GM19043 (cell line): Measurements from ENCODE around the gene DDAH2.

Experiments used
- ATAC-seq: cut with Tn5 transposase; IDR thresholded peaks from one replicate; pipeline ENCODE4 v1.9.1; 2021; ENCODE audit warnings: low read depth; ENCODE audit not compliant: unreplicated experiment

DDAH2 gene

GRCh38 chr6:31691564-31692108 is 37.5 kb downstream of the DDAH2 start:
- ATAC-seq = no peak

- ATAC-seq = no peak
Observed at GRCh38 chr6:31691078-31691463, 38.0 kb downstream of the DDAH2 start.

DNA sequence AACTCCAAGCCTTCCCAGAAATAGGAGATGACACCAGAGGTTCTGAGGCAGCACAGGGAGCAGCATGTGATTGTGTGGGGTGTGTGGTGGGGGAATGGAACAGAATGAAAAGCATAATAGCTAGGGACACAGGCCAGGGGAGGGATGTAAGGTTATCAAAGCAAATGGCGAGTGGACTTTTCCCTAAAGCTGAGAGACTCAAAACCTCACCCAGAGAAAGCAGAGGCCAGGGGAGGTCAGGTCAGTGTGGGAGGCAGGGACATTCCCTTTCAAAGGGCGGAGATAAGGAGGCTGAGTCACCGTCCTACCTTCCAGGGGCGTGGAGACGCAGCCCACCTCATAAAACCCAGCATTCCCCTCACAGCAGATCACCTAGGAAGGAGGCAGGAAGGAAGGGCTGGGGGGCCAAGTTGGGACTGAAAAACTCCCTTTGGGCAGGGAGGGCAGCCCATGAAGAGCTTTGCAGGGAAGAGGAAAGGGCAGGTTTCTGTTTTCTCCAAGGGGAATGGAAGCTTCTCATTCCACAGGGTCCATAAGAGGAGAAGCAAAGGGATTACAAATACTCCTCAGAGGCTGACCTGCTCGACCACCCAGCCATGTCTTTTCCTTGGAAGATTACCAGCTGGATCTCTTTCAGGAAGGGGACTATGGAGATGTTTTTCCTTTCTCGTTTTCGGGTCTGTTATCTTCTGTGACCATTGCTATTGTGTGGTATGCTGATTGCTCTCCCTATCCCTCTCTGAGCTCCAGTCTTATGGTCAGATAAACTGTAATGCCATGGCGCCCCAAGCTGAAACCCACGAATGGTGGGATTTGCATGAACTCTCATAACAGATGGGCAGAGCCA is 38.6 kb downstream of the DDAH2 start:
- no peak for ATAC-seq

- ATAC-seq = no peak
Observed at GRCh38 chr6:31689249-31690110, 39.6 kb downstream of the DDAH2 start.

DNA sequence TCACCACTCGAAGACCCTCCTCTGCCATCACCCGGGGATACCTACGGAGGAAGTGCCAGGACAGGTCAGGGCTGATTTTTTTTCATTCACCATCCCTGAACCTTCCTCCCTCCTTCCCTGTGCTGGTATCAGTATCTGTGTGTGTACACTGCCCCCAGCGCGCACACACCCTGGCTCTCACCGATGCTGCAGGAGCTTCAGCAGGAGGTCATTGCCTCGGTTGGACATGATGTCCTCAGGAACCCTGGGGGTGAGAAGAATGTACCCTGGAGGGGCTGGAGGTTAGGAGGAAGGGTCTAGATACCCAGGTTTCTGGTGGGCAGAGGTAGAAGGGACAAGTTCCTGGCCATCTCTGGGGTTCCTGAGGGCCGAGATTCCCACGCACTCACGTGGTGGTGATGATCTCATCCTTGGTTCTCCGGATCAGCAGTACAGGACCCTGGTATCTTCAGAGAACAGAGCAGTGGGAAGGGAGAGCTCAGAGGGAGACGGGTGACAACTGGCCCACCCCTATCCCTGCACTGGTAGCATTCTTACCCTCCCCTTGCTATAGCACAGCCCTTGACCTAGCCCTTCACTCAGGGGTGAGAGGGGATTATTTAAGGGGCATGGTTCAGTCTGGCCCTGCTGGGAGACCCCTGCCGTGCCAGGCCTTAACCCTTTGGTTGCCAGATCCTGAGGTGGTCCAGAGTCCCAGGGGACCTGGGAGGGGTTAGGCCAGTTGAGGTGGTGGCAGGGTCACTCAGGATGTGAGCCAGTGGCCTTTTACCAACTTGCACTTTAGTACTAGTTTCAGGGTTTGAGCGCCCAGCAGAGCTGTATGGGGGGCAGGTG is 41.0 kb downstream of the DDAH2 start:
- ATAC-seq = no peak

GRCh38 chr6:31687321-31687720 is 41.8 kb downstream of the DDAH2 start:
- no peak for ATAC-seq

GRCh38 chr6:31686483-31686882 is 42.6 kb downstream of the DDAH2 start:
- ATAC-seq = no peak

DNA sequence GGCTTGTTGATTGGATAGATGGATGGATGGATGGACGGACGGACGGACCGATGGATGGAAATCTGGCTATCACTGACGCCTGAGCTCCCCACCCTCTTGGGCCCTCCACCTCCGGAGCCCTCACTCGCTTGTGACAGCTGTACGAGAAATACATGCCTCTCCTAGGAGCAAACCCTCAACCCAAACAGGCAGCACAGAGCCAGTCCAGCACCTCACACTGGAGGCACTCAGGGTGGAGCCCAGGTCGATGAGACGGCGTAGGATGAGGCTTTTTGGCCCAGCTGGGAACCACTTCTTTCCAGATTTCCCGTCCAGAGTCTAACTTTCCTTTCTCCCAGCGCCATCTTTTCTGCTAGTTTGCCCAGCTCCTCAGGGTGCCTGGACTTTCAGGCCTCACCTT is 45.5 kb downstream of the DDAH2 start:
- ATAC-seq = no peak

GRCh38 chr6:31681135-31681671 is 47.9 kb downstream of the DDAH2 start:
- ATAC-seq = no peak

GRCh38 chr6:31680226-31681134 is 48.6 kb downstream of the DDAH2 start, which contains the start of gene LY6G5C:
Gene LY6G5C, minus strand, starts transcription at chr6:31681067. Its CDS starts 694 bp downstream, at chr6:31680373.
- no peak for ATAC-seq

- ATAC-seq = no peak
Observed at GRCh38 chr6:31677955-31678354, 51.1 kb downstream of the DDAH2 start.
